Suprapubic skin (tissue), 4 donors: ENCODE data around the gene P2RY2.

Experiments
- EP300 ChIP-seq: sonication (generic); formaldehyde crosslinking; IDR thresholded peaks from one replicate; pipeline ENCODE4 v1.6.1; 2017; ENCODE audit warnings: antibody characterized with exemption
- POLR2A ChIP-seq, 2 donors: fragments of 450-650 bp; IDR thresholded peaks; one replicate each; pipeline ENCODE4 v1.6.1; 2017; ENCODE audit warnings: antibody characterized with exemption in 2 of 2, mild to moderate bottlenecking in 2 of 2, moderate library complexity in 2 of 2
- POLR2AphosphoS5 ChIP-seq, 3 donors: sonication (generic); formaldehyde crosslinking; IDR thresholded peaks; one replicate each; pipeline ENCODE4 v1.6.1; 2017; ENCODE audit warnings: antibody characterized with exemption in 3 of 3
- TF ChIP-seq, protein P1 (sequence below), 2 donors: fragments of 200-600 bp in 1 of 2; fragments of 450-650 bp in 1 of 2; sonication (generic) in 1 of 2; IDR thresholded peaks; one replicate each; pipeline ENCODE4 v1.5.1; 2016 to 2019; ENCODE audit warnings: antibody characterized with exemption in 2 of 2, mild to moderate bottlenecking in 1 of 2, moderate library complexity in 1 of 2

DNA sequence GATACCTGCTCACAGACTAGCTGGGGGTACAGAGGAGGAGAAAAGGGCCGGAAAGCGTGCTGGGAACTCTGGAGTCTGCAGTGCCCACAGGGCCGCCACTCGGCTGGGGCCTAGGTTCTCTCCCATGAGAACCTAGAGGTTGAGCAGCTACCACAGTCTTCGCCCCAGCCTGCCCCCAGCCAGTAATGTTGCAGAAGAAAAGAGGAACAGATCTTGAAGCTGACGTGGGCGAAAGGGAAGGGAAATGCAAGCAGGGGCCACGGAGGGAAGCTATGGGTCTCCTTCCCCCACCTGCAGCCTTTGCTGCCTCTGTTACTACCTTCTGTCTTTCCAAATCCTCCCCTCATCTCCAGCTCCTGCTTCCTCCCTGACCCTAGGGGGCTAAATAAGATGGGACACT lies 28.8 kb upstream of the P2RY2 start:
- TF ChIP-seq, protein P1, sequence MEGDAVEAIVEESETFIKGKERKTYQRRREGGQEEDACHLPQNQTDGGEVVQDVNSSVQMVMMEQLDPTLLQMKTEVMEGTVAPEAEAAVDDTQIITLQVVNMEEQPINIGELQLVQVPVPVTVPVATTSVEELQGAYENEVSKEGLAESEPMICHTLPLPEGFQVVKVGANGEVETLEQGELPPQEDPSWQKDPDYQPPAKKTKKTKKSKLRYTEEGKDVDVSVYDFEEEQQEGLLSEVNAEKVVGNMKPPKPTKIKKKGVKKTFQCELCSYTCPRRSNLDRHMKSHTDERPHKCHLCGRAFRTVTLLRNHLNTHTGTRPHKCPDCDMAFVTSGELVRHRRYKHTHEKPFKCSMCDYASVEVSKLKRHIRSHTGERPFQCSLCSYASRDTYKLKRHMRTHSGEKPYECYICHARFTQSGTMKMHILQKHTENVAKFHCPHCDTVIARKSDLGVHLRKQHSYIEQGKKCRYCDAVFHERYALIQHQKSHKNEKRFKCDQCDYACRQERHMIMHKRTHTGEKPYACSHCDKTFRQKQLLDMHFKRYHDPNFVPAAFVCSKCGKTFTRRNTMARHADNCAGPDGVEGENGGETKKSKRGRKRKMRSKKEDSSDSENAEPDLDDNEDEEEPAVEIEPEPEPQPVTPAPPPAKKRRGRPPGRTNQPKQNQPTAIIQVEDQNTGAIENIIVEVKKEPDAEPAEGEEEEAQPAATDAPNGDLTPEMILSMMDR (IDR thresholded peaks at IDR 0.05): no peak
- TF ChIP-seq POLR2A (IDR thresholded peaks at IDR 0.05) (no peak), POLR2AphosphoS5 (IDR thresholded peaks at IDR 0.05) (no peak), EP300 (no peak)
